Sigmoid colon (tissue), 7 donors: ENCODE data around the gene TRIM62. TPM values are rescaled to one million over a fixed set of nuclear protein-coding genes. Genes with fewer than 3 reads are reported as not detected.

Experiments
- DNase-seq: peaks from one replicate; pipeline ENCODE4 v3.0.0-alpha.2; 2019
- H3K27ac ChIP-seq, 4 donors: fragments of 200-600 bp; sonication (generic); one replicate each; pipeline ENCODE4 v1.5.1; 2016 to 2019; ENCODE audit warnings: mild to moderate bottlenecking in 1 of 4
- H3K27me3 ChIP-seq, 3 donors: fragments of 200-600 bp; sonication (generic); one replicate each; pipeline ENCODE4 v1.5.1; 2019; ENCODE audit warnings: mild to moderate bottlenecking in 1 of 3
- H3K36me3 ChIP-seq, 4 donors: fragments of 200-600 bp; sonication (generic); one replicate each; pipeline ENCODE4 v1.5.1; 2016 to 2019
- H3K4me1 ChIP-seq, 4 donors: fragments of 200-600 bp; sonication (generic); one replicate each; pipeline ENCODE4 v1.5.1; 2017 to 2019
- H3K4me3 ChIP-seq, 4 donors: fragments of 200-600 bp; sonication (generic); one replicate each; pipeline ENCODE4 v1.5.1; 2017 to 2019; ENCODE audit warnings: mild to moderate bottlenecking in 2 of 4, moderate library complexity in 1 of 4
- H3K9me3 ChIP-seq, 4 donors: fragments of 200-600 bp in 3 of 4; sonication (generic) in 3 of 4; one replicate each; pipeline versions ENCODE4 v1.5.1 to v1.6.1; 2013 to 2019
- CTCF ChIP-seq, 4 experiments: fragments of 450-650 bp in 3 of 4; fragments of 200-600 bp in 1 of 4; IDR thresholded peaks; one replicate each; pipeline ENCODE4 v1.5.1; 2016 to 2019; ENCODE audit warnings: antibody characterized with exemption in 4 of 4, mild to moderate bottlenecking in 3 of 4, moderate library complexity in 2 of 4
- EP300 ChIP-seq, 4 donors: sonication (generic); formaldehyde crosslinking; IDR thresholded peaks; one replicate each; pipeline ENCODE4 v1.6.1; 2017; ENCODE audit warnings: antibody characterized with exemption in 4 of 4
- POLR2A ChIP-seq, 2 donors: fragments of 450-650 bp; IDR thresholded peaks; one replicate each; pipeline ENCODE4 v1.6.1; 2016; ENCODE audit warnings: antibody characterized with exemption in 2 of 2, mild to moderate bottlenecking in 2 of 2, moderate library complexity in 2 of 2
- POLR2AphosphoS5 ChIP-seq, 4 donors: sonication (generic); formaldehyde crosslinking; IDR thresholded peaks; one replicate each; pipeline ENCODE4 v1.6.1; 2017; ENCODE audit warnings: antibody characterized with exemption in 4 of 4
- WGBS, 2 donors: extraction: QIAGEN DNeasy Blood & Tissue Kit; methylation state at CpG; one replicate each; pipeline ENCODE4 v1.1.7; 2013; 5-methylcytosine and 5-hydroxymethylcytosine counted together
- intact Hi-C: fragments of 100-400 bp; cut with DNase I; formaldehyde crosslinking; loops from one replicate; pipeline ENCODE4 v1.15.1; 2023
- polyA plus RNA-seq, 3 donors: library from polyadenylated mRNA; stranded (reverse); fragments of 200-250 nt; gene quantifications; one replicate each; pipeline ENCODE4 v1.2.3, GENCODE V29; 2013
- total RNA-seq, 4 donors: library from RNA; depleted of rRNA; stranded (reverse); fragments of >200 nt; gene quantifications; one replicate each; pipeline ENCODE4 v1.1.0, GENCODE V29; 2016
- donor health status: healthy with polysubstance abuse.
- donor health status: Bipolar disorder and iron deficiency.
- donor health status: healthy.

Gene TRIM62
- total and polyA plus RNA-seq, 7 donors: 1.2 to 5.2 (median 3.9) TPM

- intact Hi-C loops: no loop called here
- no peak for TF ChIP-seq POLR2A (IDR thresholded peaks at IDR 0.05)
- no peak for TF ChIP-seq EP300 (IDR thresholded peaks at IDR 0.05)
- no peak for TF ChIP-seq POLR2AphosphoS5 (IDR thresholded peaks at IDR 0.05)
- TF ChIP-seq CTCF (IDR thresholded peaks at IDR 0.05): no peak
- no peaks in the 10 kb centered on the region for H3K36me3 ChIP-seq
- no peaks in the 10 kb centered on the region for H3K9me3 ChIP-seq
- H3K27ac ChIP-seq: no peak overlapping the region
- no peaks in the 10 kb centered on the region for H3K27me3 ChIP-seq
- no peak overlapping the region for H3K4me3 ChIP-seq
- WGBS, 2 donors: 84% methylated on average over 6 of the region's 6 CpGs
- DNase-seq: no peak
- H3K4me1 ChIP-seq: no peaks in the 10 kb centered on the region
Measured at GRCh38 chr1:33188572-33189275, 6.9 kb upstream of the TRIM62 start.

GRCh38 chr1:33186936-33187335 lies 5.1 kb upstream of the TRIM62 start:
- no peaks in the 10 kb centered on the region for H3K27me3 ChIP-seq
- no peak for DNase-seq
- no peak overlapping the region for H3K4me3 ChIP-seq
- H3K9me3 ChIP-seq: no peaks in the 10 kb centered on the region
- WGBS, 2 donors: 90 to 93% methylated on average over 1 of the region's 1 CpG
- peaks cover 0 to 9% (median 7%) of the 10 kb centered on the region in 4 donors for H3K4me1 ChIP-seq
- no peak overlapping the region for H3K27ac ChIP-seq
- H3K36me3 ChIP-seq: no peaks in the 10 kb centered on the region
- intact Hi-C loops: no loop called here
- TF ChIP-seq CTCF (IDR thresholded peaks at IDR 0.05) (no peak), POLR2AphosphoS5 (IDR thresholded peaks at IDR 0.05) (no peak), POLR2A (IDR thresholded peaks at IDR 0.05) (no peak), EP300 (IDR thresholded peaks at IDR 0.05) (no peak)

GRCh38 chr1:33185541-33185940 lies 3.7 kb upstream of the TRIM62 start:
- peaks cover 0 to 17% (median 14%) of the 10 kb centered on the region in 4 donors for H3K4me1 ChIP-seq
- no peak overlapping the region for H3K27ac ChIP-seq
- H3K27me3 ChIP-seq: no peaks in the 10 kb centered on the region
- DNase-seq: no peak
- no peaks in the 10 kb centered on the region for H3K9me3 ChIP-seq
- no peak for TF ChIP-seq POLR2AphosphoS5 (IDR thresholded peaks at IDR 0.05)
- TF ChIP-seq EP300 (IDR thresholded peaks at IDR 0.05): no peak
- no peak for TF ChIP-seq POLR2A (IDR thresholded peaks at IDR 0.05)
- TF ChIP-seq CTCF (IDR thresholded peaks at IDR 0.05): no peak
- H3K4me3 ChIP-seq: no peak overlapping the region
- no peaks in the 10 kb centered on the region for H3K36me3 ChIP-seq
- intact Hi-C loops: no loop called here

GRCh38 chr1:33183306-33183705 lies 1.5 kb upstream of the TRIM62 start:
- Histone ChIP-seq H3K27me3 (no peaks in the 10 kb centered on the region), H3K4me3 (no peak overlapping the region), H3K36me3 (no peaks in the 10 kb centered on the region), H3K27ac (no peak overlapping the region), H3K9me3 (no peaks in the 10 kb centered on the region), H3K4me1 (peaks cover 0 to 28% (median 20%) of the 10 kb centered on the region in 4 donors)
- WGBS, 2 donors: 90 to 93% methylated on average over 2 of the region's 2 CpGs
- TF ChIP-seq POLR2A (IDR thresholded peaks at IDR 0.05) (no peak), POLR2AphosphoS5 (IDR thresholded peaks at IDR 0.05) (no peak), EP300 (IDR thresholded peaks at IDR 0.05) (no peak), CTCF (IDR thresholded peaks at IDR 0.05) (no peak)
- DNase-seq: no peak
- intact Hi-C loops: loop anchor here (2.0 kb wide), 1 partner anchor 71 kb away; no protein-coding TSS in a partner anchor
